Hepatocyte (in vitro differentiated cells): ENCODE measurements around the gene APBA3.

Experiments used
- EZH2 ChIP-seq: fragments of 200-600 bp; sonication (generic); IDR thresholded peaks from 2 replicates; pipeline ENCODE4 v1.6.1; 2016; ENCODE audit warnings: antibody characterized with exemption, mild to moderate bottlenecking, borderline replicate concordance
- EZH2phosphoT487 ChIP-seq: fragments of 200-600 bp; sonication (generic); IDR thresholded peaks from one replicate; pipeline ENCODE4 v1.6.1; 2018; ENCODE audit warnings: antibody characterized with exemption, mild to moderate bottlenecking, low read depth, moderate library complexity; ENCODE audit not compliant: unreplicated experiment, severe bottlenecking
- TF ChIP-seq, protein P1 (sequence below): fragments of 200-600 bp; sonication (generic); IDR thresholded peaks from 2 replicates; pipeline ENCODE4 v1.5.1; 2016; ENCODE audit warnings: antibody characterized with exemption, mild to moderate bottlenecking; ENCODE audit not compliant: poor library complexity

DNA sequence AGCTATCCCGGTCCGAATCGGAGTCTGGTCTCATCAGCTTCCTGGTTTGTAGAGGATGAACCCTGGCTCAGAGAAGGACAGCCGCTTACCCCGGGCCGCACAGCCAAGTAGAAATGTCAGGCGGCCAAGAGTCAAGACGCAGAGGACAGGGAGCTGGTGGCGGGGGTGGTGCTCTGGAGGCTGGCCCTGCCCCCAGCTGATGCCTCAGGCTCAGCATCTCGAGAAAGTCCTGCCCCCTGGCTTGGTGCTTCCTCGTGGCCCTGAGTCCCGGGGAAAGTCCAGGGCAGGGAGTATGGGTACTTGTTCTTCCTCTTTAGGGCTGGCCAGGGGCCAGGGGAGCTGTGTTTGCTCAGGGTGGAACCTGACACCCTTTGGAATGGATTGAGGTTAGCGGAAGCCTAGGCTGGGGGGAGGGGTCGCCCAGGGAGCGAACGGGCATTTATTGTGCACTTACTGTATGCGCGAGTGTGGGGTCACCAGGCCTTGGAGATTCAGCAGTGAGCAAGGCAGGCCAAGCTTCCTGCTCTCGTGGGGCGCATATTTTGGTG is 51.2 kb downstream of the APBA3 start:
- TF ChIP-seq, protein P1, sequence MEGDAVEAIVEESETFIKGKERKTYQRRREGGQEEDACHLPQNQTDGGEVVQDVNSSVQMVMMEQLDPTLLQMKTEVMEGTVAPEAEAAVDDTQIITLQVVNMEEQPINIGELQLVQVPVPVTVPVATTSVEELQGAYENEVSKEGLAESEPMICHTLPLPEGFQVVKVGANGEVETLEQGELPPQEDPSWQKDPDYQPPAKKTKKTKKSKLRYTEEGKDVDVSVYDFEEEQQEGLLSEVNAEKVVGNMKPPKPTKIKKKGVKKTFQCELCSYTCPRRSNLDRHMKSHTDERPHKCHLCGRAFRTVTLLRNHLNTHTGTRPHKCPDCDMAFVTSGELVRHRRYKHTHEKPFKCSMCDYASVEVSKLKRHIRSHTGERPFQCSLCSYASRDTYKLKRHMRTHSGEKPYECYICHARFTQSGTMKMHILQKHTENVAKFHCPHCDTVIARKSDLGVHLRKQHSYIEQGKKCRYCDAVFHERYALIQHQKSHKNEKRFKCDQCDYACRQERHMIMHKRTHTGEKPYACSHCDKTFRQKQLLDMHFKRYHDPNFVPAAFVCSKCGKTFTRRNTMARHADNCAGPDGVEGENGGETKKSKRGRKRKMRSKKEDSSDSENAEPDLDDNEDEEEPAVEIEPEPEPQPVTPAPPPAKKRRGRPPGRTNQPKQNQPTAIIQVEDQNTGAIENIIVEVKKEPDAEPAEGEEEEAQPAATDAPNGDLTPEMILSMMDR, result no peak
- TF ChIP-seq EZH2 (no peak), EZH2phosphoT487 (no peak)
